Measurements from ENCODE around the gene DUSP8.

GRCh38 chr11:1563697-1564534, 8.2 kb downstream of the DUSP8 start:
- TF ChIP-seq MYC (IDR thresholded peaks at IDR 0.05; ENCODE audit: low read depth, low read length) (no peak), CTCF (IDR thresholded peaks at IDR 0.05; ENCODE audit: low read depth, low read length) (no peak), POLR2A (IDR thresholded peaks at IDR 0.05; ENCODE audit: extremely low read depth, insufficient read length) (no peak)

Data from NB4 (cell line).